WI38 (cell line): ENCODE results near the gene TBC1D17.
"Not testable (repeated sequence)": the region's sequence is repeated elsewhere in the genome, so short reads cannot be mapped to it uniquely, and the experiment has no call there.

ENCODE experiments used
- H3K4me3 ChIP-seq: 2 replicates; pipeline ENCODE4 v1.5.1; 2011; ENCODE audit warnings: low read depth, mild to moderate bottlenecking, control low read depth, low read length
- CTCF ChIP-seq: IDR thresholded peaks from 2 replicates; pipeline ENCODE4 v1.5.1; 2012; ENCODE audit warnings: low read depth, mild to moderate bottlenecking, control low read depth, low read length

Gene TBC1D17

GRCh38 chr19:49920624-49921363 is 43.3 kb downstream of the TBC1D17 start:
- TF ChIP-seq CTCF: no peak
- no peak overlapping the region for H3K4me3 ChIP-seq

GRCh38 chr19:49921871-49922795 is 44.6 kb downstream of the TBC1D17 start:
- H3K4me3 ChIP-seq: no peak overlapping the region
- TF ChIP-seq CTCF: no peak

GRCh38 chr19:49923055-49924003 is 45.8 kb downstream of the TBC1D17 start:
- H3K4me3 ChIP-seq: no peak overlapping the region

GRCh38 chr19:49924004-49924880 is 46.7 kb downstream of the TBC1D17 start:
- no peak for TF ChIP-seq CTCF
- no peak overlapping the region for H3K4me3 ChIP-seq

More at GRCh38 chr19:49923055-49924003, 45.8 kb downstream of the TBC1D17 start:
- no peak for TF ChIP-seq CTCF

- not testable (repeated sequence) for H3K4me3 ChIP-seq
Measured at GRCh38 chr19:49924881-49925210, 47.3 kb downstream of the TBC1D17 start.

GRCh38 chr19:49925486-49925885 is 48.0 kb downstream of the TBC1D17 start:
- no peak for TF ChIP-seq CTCF
- no peak overlapping the region for H3K4me3 ChIP-seq
